OCI-LY3 (cell line): Measurements from ENCODE around the gene CDC42EP2.

Experiments used
- EZH2phosphoT487 ChIP-seq: fragments of 200-600 bp; shearing (Covaris generic); IDR thresholded peaks from 2 replicates; pipeline ENCODE4 v1.6.1; 2018; ENCODE audit warnings: antibody characterized with exemption, mixed run types, low read depth
- TF ChIP-seq, protein P1 (sequence below): fragments of 200-600, 300-600 bp; sonication (generic); IDR thresholded peaks from 2 replicates; pipeline ENCODE4 v1.5.1; 2014; ENCODE audit warnings: antibody characterized with exemption, low read length, low read depth

- TF ChIP-seq, protein P1, sequence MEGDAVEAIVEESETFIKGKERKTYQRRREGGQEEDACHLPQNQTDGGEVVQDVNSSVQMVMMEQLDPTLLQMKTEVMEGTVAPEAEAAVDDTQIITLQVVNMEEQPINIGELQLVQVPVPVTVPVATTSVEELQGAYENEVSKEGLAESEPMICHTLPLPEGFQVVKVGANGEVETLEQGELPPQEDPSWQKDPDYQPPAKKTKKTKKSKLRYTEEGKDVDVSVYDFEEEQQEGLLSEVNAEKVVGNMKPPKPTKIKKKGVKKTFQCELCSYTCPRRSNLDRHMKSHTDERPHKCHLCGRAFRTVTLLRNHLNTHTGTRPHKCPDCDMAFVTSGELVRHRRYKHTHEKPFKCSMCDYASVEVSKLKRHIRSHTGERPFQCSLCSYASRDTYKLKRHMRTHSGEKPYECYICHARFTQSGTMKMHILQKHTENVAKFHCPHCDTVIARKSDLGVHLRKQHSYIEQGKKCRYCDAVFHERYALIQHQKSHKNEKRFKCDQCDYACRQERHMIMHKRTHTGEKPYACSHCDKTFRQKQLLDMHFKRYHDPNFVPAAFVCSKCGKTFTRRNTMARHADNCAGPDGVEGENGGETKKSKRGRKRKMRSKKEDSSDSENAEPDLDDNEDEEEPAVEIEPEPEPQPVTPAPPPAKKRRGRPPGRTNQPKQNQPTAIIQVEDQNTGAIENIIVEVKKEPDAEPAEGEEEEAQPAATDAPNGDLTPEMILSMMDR, result peak; percentile 43
- no peak for TF ChIP-seq EZH2phosphoT487
Measured at GRCh38 chr11:65352783-65353182, 38.1 kb downstream of the CDC42EP2 start.
